HCT116 (cell line): ENCODE measurements around the gene TMEM184B. TPM values are rescaled to one million over a fixed set of nuclear protein-coding genes. Genes with fewer than 3 reads are reported as not detected.

Source experiments
- ATAC-seq: fragments of 200-7000 bp; cut with Tn5 transposase; 2 replicates; pipeline ENCODE4 v1.9.1; 2020; ENCODE audit warnings: mild to moderate bottlenecking, moderate library complexity
- BruUV-seq: library from RNA; stranded (reverse); fragments of 400-500 nt; replicated peaks from 2 replicates; lab custom pipeline; 2021; lab: Mats Ljungman, UMichigan
- CTCF ChIA-PET: fragments of 300-600 bp; sonication (Branson Sonifier 250); formaldehyde crosslinking; loops from one replicate; lab custom pipeline; 2021; ENCODE audit warnings: antibody characterized with exemption; lab: Charles Lee
- POLR2A ChIA-PET: fragments of 300-600, 350-600 bp; sonication (Branson Sonifier 250); formaldehyde crosslinking; loops from one replicate; lab custom pipeline; 2021; ENCODE audit warnings: antibody characterized with exemption; lab: Charles Lee
- RAD21 ChIA-PET, 2 experiments: fragments of 300-600 bp; sonication (Branson Sonifier 250); formaldehyde crosslinking; loops; one replicate each; lab custom pipeline; 2023; ENCODE audit warnings: low total read pairs in 2 of 2; ENCODE audit not compliant: uncharacterized antibody in 2 of 2, unreplicated experiment in 2 of 2, low non-redundant PET in 1 of 2; lab: Charles Lee
- DNase-seq: peaks from one replicate; pipeline ENCODE4 v3.0.0-alpha.2; 2010; ENCODE audit warnings: low read depth, low spot score
- H2AFZ ChIP-seq: fragments of 200-600 bp; shearing (Covaris generic), sonication (generic); 2 replicates; pipeline ENCODE4 v1.6.1; 2017; ENCODE audit warnings: low read depth, mixed run types, mixed read lengths, antibody characterized with exemption, low read length; ENCODE audit not compliant: poor library complexity, severe bottlenecking
- H3K27ac ChIP-seq: 2 replicates; pipeline ENCODE4 v1.5.1; 2012; ENCODE audit warnings: low read depth, low read length
- H3K27me3 ChIP-seq: fragments of 200-600 bp; sonication (generic); 2 replicates; pipeline ENCODE4 v1.6.1; 2016; ENCODE audit warnings: mixed run types, low read length, mixed read lengths; ENCODE audit not compliant: insufficient read depth
- H3K36me3 ChIP-seq, 2 experiments: fragments of 200-500 bp in 1 of 2; fragments of 200-600 bp in 1 of 2; sonication (Bioruptor generic) in 1 of 2; sonication (generic) in 1 of 2; 2 replicates each; pipeline versions ENCODE4 v1.5.1 to v1.6.1; 2014 to 2016; ENCODE audit warnings: low read length in 2 of 2, inconsistent platforms in 1 of 2, mixed read lengths in 1 of 2, mixed run types in 1 of 2; ENCODE audit not compliant: insufficient read depth in 2 of 2, control insufficient read depth in 1 of 2
- H3K4me1 ChIP-seq, 2 experiments: fragments of 200-600 bp in 1 of 2; sonication (generic) in 1 of 2; 2 replicates each; pipeline versions ENCODE4 v1.5.1 to v1.6.1; 2012 to 2017; ENCODE audit warnings: low read length in 2 of 2, inconsistent platforms in 1 of 2, mild to moderate bottlenecking in 1 of 2, mixed read lengths in 1 of 2, mixed run types in 1 of 2, moderate library complexity in 1 of 2; ENCODE audit not compliant: insufficient read depth in 2 of 2, control insufficient read depth in 1 of 2
- H3K4me2 ChIP-seq: fragments of 200-600 bp; sonication (generic); 2 replicates; pipeline ENCODE4 v1.6.1; 2017; ENCODE audit warnings: mixed run types, low read length, mixed read lengths
- H3K4me3 ChIP-seq, 2 experiments: fragments of 200-600 bp in 1 of 2; sonication (generic) in 1 of 2; replicated peaks in 1 of 2; 2 replicates each; pipeline ENCODE4 v1.5.1; 2011 to 2016; ENCODE audit warnings: low read length in 2 of 2, control low read depth in 1 of 2, low read depth in 1 of 2, mild to moderate bottlenecking in 1 of 2, mixed read lengths in 1 of 2, mixed run types in 1 of 2
- H3K79me2 ChIP-seq: fragments of 200-600 bp; sonication (generic); 2 replicates; pipeline ENCODE4 v1.6.1; 2017; ENCODE audit warnings: mild to moderate bottlenecking, mixed run types, low read length, moderate library complexity, mixed read lengths; ENCODE audit not compliant: insufficient read depth
- H3K9ac ChIP-seq: fragments of 200-600 bp; sonication (generic); 2 replicates; pipeline ENCODE4 v1.6.1; 2016; ENCODE audit warnings: low read length, mixed read lengths
- H3K9me2 ChIP-seq: fragments of 200-600 bp; sonication (generic), shearing (Covaris generic); 2 replicates; pipeline ENCODE4 v1.6.1; 2017; ENCODE audit warnings: mixed run types, mild to moderate bottlenecking, moderate library complexity; ENCODE audit not compliant: insufficient read depth
- H3K9me3 ChIP-seq, 2 experiments: fragments of 200-500 bp in 1 of 2; fragments of 200-600 bp in 1 of 2; sonication (Bioruptor generic) in 1 of 2; sonication (generic) in 1 of 2; 2 replicates each; pipeline ENCODE4 v1.6.1; 2014 to 2017; ENCODE audit warnings: low read length in 2 of 2, mixed read lengths in 2 of 2, inconsistent platforms in 1 of 2, low read depth in 1 of 2, mild to moderate bottlenecking in 1 of 2, mixed run types in 1 of 2, moderate library complexity in 1 of 2; ENCODE audit not compliant: control insufficient read depth in 1 of 2, insufficient read depth in 1 of 2
- H4K20me1 ChIP-seq: fragments of 200-600 bp; sonication (generic), shearing (Covaris generic); 2 replicates; pipeline ENCODE4 v1.6.1; 2017; ENCODE audit warnings: mixed run types, mild to moderate bottlenecking, moderate library complexity; ENCODE audit not compliant: insufficient read depth
- ATF3 ChIP-seq: IDR thresholded peaks from 2 replicates; pipeline ENCODE4 v1.6.1; 2012
- CBX3 ChIP-seq: IDR thresholded peaks from 2 replicates; pipeline ENCODE4 v1.6.1; 2012; ENCODE audit warnings: low read depth
- CTCF ChIP-seq, 3 experiments: fragments of 200-600 bp in 1 of 3; sonication (generic) in 1 of 3; IDR thresholded peaks in 2 of 3; conservative IDR thresholded peaks in 1 of 3; 2 replicates each; pipeline ENCODE4 v1.5.1; 2012 to 2017; ENCODE audit warnings: low read depth in 2 of 3, low read length in 2 of 3, antibody characterized with exemption in 1 of 3, borderline replicate concordance in 1 of 3, control low read depth in 1 of 3, mild to moderate bottlenecking in 1 of 3, mixed read lengths in 1 of 3, mixed run types in 1 of 3, moderate library complexity in 1 of 3; ENCODE audit not compliant: insufficient read depth in 1 of 3
- EGR1 ChIP-seq: IDR thresholded peaks from 2 replicates; pipeline ENCODE4 v1.6.1; 2012; ENCODE audit warnings: low read depth
- EZH2 ChIP-seq: fragments of 200-600 bp; sonication (generic); IDR thresholded peaks from 2 replicates; pipeline ENCODE4 v1.6.1; 2017; ENCODE audit warnings: antibody characterized with exemption, mixed run types
- FOSL1 ChIP-seq: IDR thresholded peaks from 2 replicates; pipeline ENCODE4 v1.6.1; 2012; ENCODE audit warnings: low read depth
- JUND ChIP-seq: IDR thresholded peaks from 2 replicates; pipeline ENCODE4 v1.6.1; 2012
- MAX ChIP-seq: IDR thresholded peaks from 2 replicates; pipeline ENCODE4 v1.6.1; 2012
- POLR2A ChIP-seq: IDR thresholded peaks from 2 replicates; pipeline ENCODE4 v1.7.0; 2011; ENCODE audit warnings: borderline replicate concordance; ENCODE audit not compliant: insufficient read depth, insufficient read length; ENCODE audit errors: extremely low read depth
- POLR2AphosphoS5 ChIP-seq: IDR thresholded peaks from 2 replicates; pipeline ENCODE4 v1.6.1; 2011; ENCODE audit warnings: mild to moderate bottlenecking, low read depth, low read length, moderate library complexity
- RAD21 ChIP-seq: IDR thresholded peaks from 2 replicates; pipeline ENCODE4 v1.6.1; 2012; ENCODE audit warnings: low read depth, mild to moderate bottlenecking
- REST ChIP-seq: IDR thresholded peaks from 2 replicates; pipeline ENCODE4 v1.6.1; 2012; ENCODE audit warnings: low read depth
- SIN3A ChIP-seq: IDR thresholded peaks from 2 replicates; pipeline ENCODE4 v1.6.1; 2012; ENCODE audit warnings: low read depth
- SP1 ChIP-seq: IDR thresholded peaks from 2 replicates; pipeline ENCODE4 v1.6.1; 2012; ENCODE audit warnings: low read depth
- SRF ChIP-seq: IDR thresholded peaks from 2 replicates; pipeline ENCODE4 v1.6.1; 2012; ENCODE audit warnings: low read depth
- TCF7L2 ChIP-seq: IDR thresholded peaks from 2 replicates; pipeline ENCODE4 v1.7.0; 2011; ENCODE audit warnings: borderline replicate concordance, inconsistent platforms; ENCODE audit not compliant: insufficient read depth, insufficient read length; ENCODE audit errors: extremely low read depth
- ZBTB33 ChIP-seq: IDR thresholded peaks from 2 replicates; pipeline ENCODE4 v1.6.1; 2011; ENCODE audit warnings: mild to moderate bottlenecking, low read length, moderate library complexity; ENCODE audit not compliant: insufficient replicate concordance; ENCODE audit errors: extremely low read depth
- ZFX ChIP-seq: fragments of 450-650 bp; IDR thresholded peaks from 2 replicates; pipeline ENCODE4 v1.6.1; 2017
- ZNF274 ChIP-seq: fragments of 200-500 bp; sonication (Bioruptor generic); IDR thresholded peaks from 2 replicates; pipeline ENCODE4 v1.6.1; 2014; ENCODE audit warnings: mild to moderate bottlenecking, low read depth, low read length, inconsistent platforms
- intact Hi-C: fragments of 100-400 bp; cut with micrococcal nuclease; formaldehyde crosslinking; loops from 2 replicates; pipeline ENCODE4 v1.10.0; 2022
- total RNA-seq: library from RNA; stranded (reverse); gene quantifications from one replicate; pipeline ENCODE4 v1.2.1, GENCODE V29; 2021; ENCODE audit not compliant: unreplicated experiment

TMEM184B gene
- total RNA-seq, 1 experiment from 2014 or later = 66.0 TPM

GRCh38 chr22:38317995-38318715 is 45.3 kb upstream of the TMEM184B start:
- CTCF ChIA-PET = no interaction called here
- H3K9me2 ChIP-seq = no peaks in the 10 kb centered on the region
- peaks cover 4% of the 10 kb centered on the region; the same call in 1 of the 2 replicates for H4K20me1 ChIP-seq
- RAD21 ChIA-PET = no interaction called here
- intact Hi-C loops = loop anchor here (5.0 kb wide), 1 partner anchor 101 kb away; no protein-coding TSS in a partner anchor
- peak; percentile 81 for DNase-seq
- H3K4me2 ChIP-seq = peak overlapping the region; percentile 76
- H3K9me3 ChIP-seq = no peaks in the 10 kb centered on the region
- H3K4me1 ChIP-seq = peaks cover 16 to 37% of the 10 kb centered on the region in 2 experiments
- peak overlapping the region; percentile 94 for H3K27ac ChIP-seq
- peak; percentile 84 for ATAC-seq
- peak overlapping the region; percentile 90 for H3K9ac ChIP-seq
- no TSS peak for BruUV-seq
- H2AFZ ChIP-seq = peak overlapping the region; percentile 82
- POLR2A ChIA-PET = interaction anchor here (1.3 to 1.9 kb wide), 3 partner anchors 9 to 23 kb away, joined by 4 to 7 read pairs (median 7); no protein-coding TSS in a partner anchor
- peaks cover 3 to 5% of the 10 kb centered on the region in 2 experiments; a peak in 2 of 4 replicates for H3K36me3 ChIP-seq
- no peaks in the 10 kb centered on the region for H3K27me3 ChIP-seq
- peaks cover 39% of the 10 kb centered on the region for H3K79me2 ChIP-seq
- H3K4me3 ChIP-seq = peak overlapping the region; percentile 55 to 78
- no peak for TF ChIP-seq ATF3
- TF ChIP-seq ZFX = no peak
- TF ChIP-seq CBX3 = no peak
- TF ChIP-seq ZBTB33 = no peak
- TF ChIP-seq EGR1 = no peak
- peak; percentile 65 for TF ChIP-seq SP1
- no peak; the same call in 1 of the 2 replicates for TF ChIP-seq JUND
- peak; percentile 21; the same call in 1 of the 2 replicates for TF ChIP-seq FOSL1
- no peak for TF ChIP-seq RAD21
- peak; percentile 97 for TF ChIP-seq MAX
- no peak for TF ChIP-seq REST
- peak; percentile 62; the same call in 1 of the 2 replicates for TF ChIP-seq SIN3A
- no peak; the same call in 1 of the 2 replicates for TF ChIP-seq SRF
- no peak for TF ChIP-seq CTCF (IDR thresholded peaks at IDR 0.05 in 2 of 3, conservative IDR thresholded peaks at IDR 0.05 in 1 of 3; ENCODE audit: borderline replicate concordance in 1 of 3, insufficient read depth in 1 of 3, low read depth in 2 of 3, low read length in 2 of 3)
- peak; percentile 26 for TF ChIP-seq TCF7L2
- TF ChIP-seq POLR2AphosphoS5 = peak; percentile 87
- TF ChIP-seq POLR2A = peak; percentile 63
- no peak for TF ChIP-seq ZNF274
- TF ChIP-seq EZH2 = no peak
